Measurements from ENCODE around the gene MOCS3. TPM values are rescaled to one million over a fixed set of nuclear protein-coding genes. Genes with fewer than 3 reads are reported as not detected.

MOCS3 gene
- total RNA-seq, 1 experiment from 2014 or later: 13.2 TPM

- H3K4me1 Mint-ChIP-seq (ENCODE audit: low read depth, unreplicated experiment): peaks cover 10% of the 10 kb centered on the region
- no TSS peak for BruUV-seq (replicated peaks)
- peak; percentile 75 for DNase-seq
- intact Hi-C loops (cut with micrococcal nuclease; ENCODE audit: unreplicated experiment): loop anchor here (1.0 kb wide), 1 partner anchor 312 kb away; no protein-coding TSS in a partner anchor
- H3K27me3 Mint-ChIP-seq (ENCODE audit: unreplicated experiment): peaks cover 72% of the 10 kb centered on the region
- no peak overlapping the region for H3K27ac Mint-ChIP-seq (ENCODE audit: unreplicated experiment)
- CTCF ChIA-PET: interaction anchor here (0.6 to 2.8 kb wide), 8 partner anchors 22 to 1762 kb away, joined by 3 to 17 read pairs (median 4); no protein-coding TSS in a partner anchor
- no peak overlapping the region for H3K4me3 Mint-ChIP-seq (ENCODE audit: low read depth, unreplicated experiment)
- TF ChIP-seq, protein P1, sequence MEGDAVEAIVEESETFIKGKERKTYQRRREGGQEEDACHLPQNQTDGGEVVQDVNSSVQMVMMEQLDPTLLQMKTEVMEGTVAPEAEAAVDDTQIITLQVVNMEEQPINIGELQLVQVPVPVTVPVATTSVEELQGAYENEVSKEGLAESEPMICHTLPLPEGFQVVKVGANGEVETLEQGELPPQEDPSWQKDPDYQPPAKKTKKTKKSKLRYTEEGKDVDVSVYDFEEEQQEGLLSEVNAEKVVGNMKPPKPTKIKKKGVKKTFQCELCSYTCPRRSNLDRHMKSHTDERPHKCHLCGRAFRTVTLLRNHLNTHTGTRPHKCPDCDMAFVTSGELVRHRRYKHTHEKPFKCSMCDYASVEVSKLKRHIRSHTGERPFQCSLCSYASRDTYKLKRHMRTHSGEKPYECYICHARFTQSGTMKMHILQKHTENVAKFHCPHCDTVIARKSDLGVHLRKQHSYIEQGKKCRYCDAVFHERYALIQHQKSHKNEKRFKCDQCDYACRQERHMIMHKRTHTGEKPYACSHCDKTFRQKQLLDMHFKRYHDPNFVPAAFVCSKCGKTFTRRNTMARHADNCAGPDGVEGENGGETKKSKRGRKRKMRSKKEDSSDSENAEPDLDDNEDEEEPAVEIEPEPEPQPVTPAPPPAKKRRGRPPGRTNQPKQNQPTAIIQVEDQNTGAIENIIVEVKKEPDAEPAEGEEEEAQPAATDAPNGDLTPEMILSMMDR (IDR thresholded peaks at IDR 0.05; ENCODE audit: unreplicated experiment): peak; percentile 86
- H3K9me3 Mint-ChIP-seq (ENCODE audit: low read depth, unreplicated experiment): no peaks in the 10 kb centered on the region
- H3K36me3 Mint-ChIP-seq (ENCODE audit: insufficient read depth, unreplicated experiment): no peaks in the 10 kb centered on the region
These were observed 34.3 kb downstream of the MOCS3 start for GRCh38 chr20:50992733-50993457.

DNA sequence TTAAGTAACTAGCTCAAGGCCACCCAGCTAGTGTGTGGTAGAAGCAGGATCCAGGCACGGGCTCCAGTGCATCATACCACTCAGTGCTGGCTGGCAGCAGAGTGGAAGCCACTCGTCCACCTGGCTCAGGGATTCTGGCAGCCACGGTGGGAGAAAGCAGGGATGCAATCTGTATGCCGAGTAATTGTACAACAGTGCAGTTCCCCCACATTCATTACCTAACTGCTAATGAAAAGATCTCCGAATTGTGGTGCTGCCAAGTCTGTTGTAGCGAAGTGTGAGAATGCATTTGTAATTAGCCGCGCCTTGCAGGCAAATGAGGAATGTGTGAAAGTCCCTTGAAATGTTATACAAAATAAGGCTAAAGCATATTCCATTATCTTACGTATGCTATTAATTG is 35.3 kb downstream of the MOCS3 start:
- CTCF ChIA-PET: interaction anchor here (1.4 to 2.8 kb wide), 2 partner anchors 21 to 332 kb away, joined by 4 to 13 read pairs; no protein-coding TSS in a partner anchor
- Mint-ChIP-seq H3K36me3 (ENCODE audit: insufficient read depth, unreplicated experiment) (no peaks in the 10 kb centered on the region), H3K4me3 (ENCODE audit: low read depth, unreplicated experiment) (no peak overlapping the region), H3K4me1 (ENCODE audit: low read depth, unreplicated experiment) (peaks cover 10% of the 10 kb centered on the region), H3K27ac (ENCODE audit: unreplicated experiment) (no peak overlapping the region), H3K9me3 (ENCODE audit: low read depth, unreplicated experiment) (no peaks in the 10 kb centered on the region), H3K27me3 (ENCODE audit: unreplicated experiment) (peaks cover 76% of the 10 kb centered on the region)
- BruUV-seq (replicated peaks): no TSS peak
- intact Hi-C loops (cut with micrococcal nuclease; ENCODE audit: unreplicated experiment): loop anchor here (1.0 kb wide), 1 partner anchor 311 kb away; no protein-coding TSS in a partner anchor
- DNase-seq: no peak
- TF ChIP-seq, protein P1 (IDR thresholded peaks at IDR 0.05; ENCODE audit: unreplicated experiment): no peak

- CTCF ChIA-PET: interaction anchor here (0.7 to 1.3 kb wide), 3 partner anchors 8 to 929 kb away, joined by 3 to 4 read pairs (median 4); no protein-coding TSS in a partner anchor
- DNase-seq: no peak
- BruUV-seq (replicated peaks): no TSS peak
These were observed 36.9 kb downstream of the MOCS3 start for GRCh38 chr20:50995506-50995905.

GRCh38 chr20:50996901-50997865 is 38.6 kb downstream of the MOCS3 start:
- H3K4me3 Mint-ChIP-seq (ENCODE audit: low read depth, unreplicated experiment): no peak overlapping the region
- TF ChIP-seq, protein P1 (IDR thresholded peaks at IDR 0.05; ENCODE audit: unreplicated experiment): no peak
- no peak for DNase-seq
- no peaks in the 10 kb centered on the region for H3K36me3 Mint-ChIP-seq (ENCODE audit: insufficient read depth, unreplicated experiment)
- intact Hi-C loops (cut with micrococcal nuclease; ENCODE audit: unreplicated experiment): no loop called here
- H3K4me1 Mint-ChIP-seq (ENCODE audit: low read depth, unreplicated experiment): peaks cover 10% of the 10 kb centered on the region
- no TSS peak for BruUV-seq (replicated peaks)
- no peak overlapping the region for H3K27ac Mint-ChIP-seq (ENCODE audit: unreplicated experiment)
- peaks cover 91% of the 10 kb centered on the region for H3K27me3 Mint-ChIP-seq (ENCODE audit: unreplicated experiment)
- no peaks in the 10 kb centered on the region for H3K9me3 Mint-ChIP-seq (ENCODE audit: low read depth, unreplicated experiment)
- CTCF ChIA-PET: interaction anchor here (0.5 to 1.3 kb wide), 4 partner anchors 10 to 469 kb away, joined by 4 to 7 read pairs (median 4); partner anchors contain the start of gene BCAS4

More at GRCh38 chr20:50995506-50995905, 36.9 kb downstream of the MOCS3 start:
- intact Hi-C loops (cut with micrococcal nuclease; ENCODE audit: unreplicated experiment): no loop called here
- Mint-ChIP-seq H3K27ac (ENCODE audit: unreplicated experiment) (no peak overlapping the region), H3K4me1 (ENCODE audit: low read depth, unreplicated experiment) (peaks cover 10% of the 10 kb centered on the region), H3K9me3 (ENCODE audit: low read depth, unreplicated experiment) (no peaks in the 10 kb centered on the region), H3K4me3 (ENCODE audit: low read depth, unreplicated experiment) (no peak overlapping the region), H3K36me3 (ENCODE audit: insufficient read depth, unreplicated experiment) (no peaks in the 10 kb centered on the region), H3K27me3 (ENCODE audit: unreplicated experiment) (peaks cover 76% of the 10 kb centered on the region)
- TF ChIP-seq, protein P1 (IDR thresholded peaks at IDR 0.05; ENCODE audit: unreplicated experiment): no peak

All from Calu3 (cell line).